Naive thymus-derived CD4-positive, alpha-beta T cell (primary cell): ENCODE data around the gene MLF1. TPM values are rescaled to one million over a fixed set of nuclear protein-coding genes. Genes with fewer than 3 reads are reported as not detected.
A peak's percentile ranks its signal among the peaks of the same experiment; 100 is the strongest.

ENCODE experiments used
- ATAC-seq: fragments of 150-1000 bp; cut with Tn5 transposase; 2 replicates; pipeline ENCODE4 v1.10.0; 2021; ENCODE audit warnings: mild to moderate bottlenecking, moderate library complexity
- CTCF ChIA-PET: fragments of 350-600 bp; sonication (Branson Sonifier 250); formaldehyde crosslinking; loops from one replicate; lab custom pipeline; 2021; ENCODE audit warnings: antibody characterized with exemption; lab: Charles Lee
- POLR2A ChIA-PET: fragments of 350-600 bp; sonication (Branson Sonifier 250); formaldehyde crosslinking; loops from one replicate; lab custom pipeline; 2021; ENCODE audit warnings: antibody characterized with exemption, inconsistent platforms; lab: Charles Lee
- DNase-seq, 9 donors: peaks; one replicate each; pipeline versions ENCODE4 v3.0.0 to v3.0.0-alpha.2; 2020 to 2022; ENCODE audit warnings: mixed read lengths in 1 of 9
- H3K27ac ChIP-seq: one replicate; pipeline ENCODE4 v1.7.0; 2013; ENCODE audit warnings: mild to moderate bottlenecking, low read depth, low read length, moderate library complexity
- H3K27me3 ChIP-seq, 2 donors: one replicate each; pipeline ENCODE4 v1.7.0; 2013; ENCODE audit warnings: low read length in 2 of 2, mild to moderate bottlenecking in 2 of 2, moderate library complexity in 2 of 2; ENCODE audit not compliant: control insufficient read depth in 2 of 2, insufficient read depth in 2 of 2
- H3K36me3 ChIP-seq, 3 experiments: 1 replicate in 2 of 3; 2 replicates in 1 of 3; pipeline ENCODE4 v1.7.0; 2013; ENCODE audit warnings: low read length in 3 of 3, mild to moderate bottlenecking in 3 of 3, moderate library complexity in 1 of 3; ENCODE audit not compliant: insufficient read depth in 3 of 3, control insufficient read depth in 2 of 3
- H3K4me1 ChIP-seq, 2 donors: one replicate each; pipeline ENCODE4 v1.7.0; 2013; ENCODE audit warnings: low read length in 2 of 2, mild to moderate bottlenecking in 2 of 2, moderate library complexity in 1 of 2; ENCODE audit not compliant: control insufficient read depth in 2 of 2, insufficient read depth in 2 of 2
- H3K4me3 ChIP-seq: 2 replicates; pipeline ENCODE4 v1.7.0; 2013; ENCODE audit warnings: mild to moderate bottlenecking, low read length
- H3K9me3 ChIP-seq, 3 experiments: 1 replicate in 2 of 3; 2 replicates in 1 of 3; pipeline ENCODE4 v1.7.0; 2013; ENCODE audit warnings: low read length in 3 of 3; ENCODE audit not compliant: control insufficient read depth in 2 of 3
- H3K27ac Mint-ChIP-seq, 9 donors: one replicate each; pipeline ENCODE4 v1.8.0; 2020 to 2022; ENCODE audit warnings: mixed read lengths in 9 of 9, mild to moderate bottlenecking in 8 of 9, moderate library complexity in 5 of 9, inconsistent platforms in 2 of 9
- H3K27me3 Mint-ChIP-seq, 5 donors: one replicate each; pipeline ENCODE4 v1.8.0; 2021 to 2022; ENCODE audit warnings: mixed read lengths in 5 of 5, mild to moderate bottlenecking in 1 of 5
- H3K36me3 Mint-ChIP-seq, 5 donors: one replicate each; pipeline ENCODE4 v1.8.0; 2020 to 2022; ENCODE audit warnings: mixed read lengths in 5 of 5, mild to moderate bottlenecking in 3 of 5, inconsistent platforms in 1 of 5
- H3K4me1 Mint-ChIP-seq, 7 donors: one replicate each; pipeline ENCODE4 v1.8.0; 2020 to 2022; ENCODE audit warnings: mixed read lengths in 7 of 7, mild to moderate bottlenecking in 3 of 7, inconsistent platforms in 1 of 7
- H3K4me3 Mint-ChIP-seq, 10 donors: one replicate each; pipeline ENCODE4 v1.8.0; 2020 to 2022; ENCODE audit warnings: mild to moderate bottlenecking in 10 of 10, mixed read lengths in 10 of 10, moderate library complexity in 6 of 10, inconsistent platforms in 2 of 10
- H3K9me3 Mint-ChIP-seq, 11 donors: one replicate each; pipeline ENCODE4 v1.8.0; 2020 to 2022; ENCODE audit warnings: mixed read lengths in 11 of 11, mild to moderate bottlenecking in 4 of 11, inconsistent platforms in 1 of 11, moderate library complexity in 1 of 11
- intact Hi-C, 2 donors: fragments of 100-400 bp; cut with micrococcal nuclease; formaldehyde crosslinking; loops; one replicate each; pipeline ENCODE4 v1.15.1; 2023
- polyA plus RNA-seq, 2 donors: library from polyadenylated mRNA; unstranded; fragments of 300-500 nt; fragmentation: Illumina TruSeq; gene quantifications; one replicate each; pipeline ENCODE4 v1.2.3, GENCODE V29; 2021
- total RNA-seq, 6 experiments: library from RNA in 5 of 6; stranded (reverse) in 5 of 6; gene quantifications; 1 replicate in 5 of 6; 2 replicates in 1 of 6; pipeline ENCODE4 v1.2.3 and lab custom pipeline; 2021 to 2026

MLF1 gene, protein sequence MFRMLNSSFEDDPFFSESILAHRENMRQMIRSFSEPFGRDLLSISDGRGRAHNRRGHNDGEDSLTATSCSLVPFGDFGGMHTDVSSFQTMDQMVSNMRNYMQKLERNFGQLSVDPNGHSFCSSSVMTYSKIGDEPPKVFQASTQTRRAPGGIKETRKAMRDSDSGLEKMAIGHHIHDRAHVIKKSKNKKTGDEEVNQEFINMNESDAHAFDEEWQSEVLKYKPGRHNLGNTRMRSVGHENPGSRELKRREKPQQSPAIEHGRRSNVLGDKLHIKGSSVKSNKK
- 1 to 10 TPM in 2 of 5 experiments, under 1 TPM in 2, not detected in 1; 0.56 to 3.6 (median 0.84) TPM for total RNA-seq
- polyA plus RNA-seq, result under 1 TPM in 1 of 2 donors, not detected in 1; 0.85 TPM
- 12.9 reads per million, percentile 41 among the genes with 10 or more reads in this experiment for total RNA-seq (lab: John Stamatoyannopoulos, UW)

DNA sequence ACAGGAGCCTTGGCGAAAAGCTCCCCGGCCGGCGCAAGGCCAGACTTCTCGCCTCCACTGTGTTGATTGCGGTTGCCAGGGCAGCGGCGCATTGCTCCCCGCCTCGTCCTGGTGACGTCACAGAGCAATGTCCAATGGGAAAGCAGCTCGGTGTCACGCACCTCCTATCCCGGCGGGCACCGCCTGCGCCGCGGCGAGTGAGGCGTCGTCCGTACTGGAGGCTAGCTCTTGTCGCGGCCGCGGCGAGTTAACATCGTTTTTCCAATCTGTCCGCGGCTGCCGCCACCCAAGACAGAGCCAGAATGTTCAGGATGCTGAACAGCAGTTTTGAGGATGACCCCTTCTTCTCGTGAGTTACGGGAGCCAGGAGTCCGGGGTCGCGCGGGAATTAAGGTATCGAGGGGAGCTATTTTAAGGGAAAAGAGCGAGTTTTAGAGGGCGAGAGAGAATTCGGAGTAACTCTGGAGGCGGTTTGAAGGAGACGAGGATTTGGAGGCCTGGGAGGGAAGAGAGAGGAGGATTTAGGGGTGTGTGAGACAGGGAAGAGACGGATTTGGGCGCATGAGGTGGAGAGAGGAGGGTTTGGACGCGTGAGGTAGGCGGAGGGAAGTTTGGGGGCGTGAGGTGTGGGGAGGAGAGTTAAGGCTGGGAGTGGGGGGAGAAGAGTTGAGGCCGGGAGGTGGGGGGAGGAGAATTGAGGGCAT is at the start of gene MLF1:
MLF1 (plus strand) TSS at position 196 of the 704 bp plus-strand sequence; CDS start at position 303, 107 bp downstream.
- peak within 1 kb of the TSS; percentile 66 for H3K4me3 ChIP-seq
- Mint-ChIP-seq H3K4me1 (peaks cover 6 to 15% (median 12%) of the 10 kb centered on the region in 7 donors), H3K9me3 (peaks cover 0 to 6% (median 0%) of the 10 kb centered on the region in 11 donors), H3K4me3 (peak within 1 kb of the TSS; percentile 78 to 93 (median 86)), H3K27ac (peak within 1 kb of the TSS in 8 of 9 donors; percentile 41 to 93 (median 76)), H3K27me3 (peaks cover 31 to 52% (median 42%) of the 10 kb centered on the region in 5 donors), H3K36me3 (peaks cover 0 to 6% (median 0%) of the 10 kb centered on the region in 5 donors)
- peak; percentile 53 to 81 (median 66) for DNase-seq
- H3K9me3 ChIP-seq, result no peaks in the 10 kb centered on the region
- CTCF ChIA-PET, result no interaction called here
- peak; percentile 96 for ATAC-seq
- no peaks in the 10 kb centered on the region for H3K36me3 ChIP-seq
- peak within 1 kb of the TSS; percentile 14 for H3K27ac ChIP-seq
- peaks cover 0 to 4% of the 10 kb centered on the region in 2 donors for H3K27me3 ChIP-seq
- intact Hi-C loops, result loop anchor here (2.0 to 5.0 kb wide), 2 partner anchors 71 to 74 kb away; partner anchors contain the start of gene GFM1 (in 2 of the 2)
- POLR2A ChIA-PET, result no interaction called here
- peaks cover 0 to 4% of the 10 kb centered on the region in 2 donors for H3K4me1 ChIP-seq

DNA sequence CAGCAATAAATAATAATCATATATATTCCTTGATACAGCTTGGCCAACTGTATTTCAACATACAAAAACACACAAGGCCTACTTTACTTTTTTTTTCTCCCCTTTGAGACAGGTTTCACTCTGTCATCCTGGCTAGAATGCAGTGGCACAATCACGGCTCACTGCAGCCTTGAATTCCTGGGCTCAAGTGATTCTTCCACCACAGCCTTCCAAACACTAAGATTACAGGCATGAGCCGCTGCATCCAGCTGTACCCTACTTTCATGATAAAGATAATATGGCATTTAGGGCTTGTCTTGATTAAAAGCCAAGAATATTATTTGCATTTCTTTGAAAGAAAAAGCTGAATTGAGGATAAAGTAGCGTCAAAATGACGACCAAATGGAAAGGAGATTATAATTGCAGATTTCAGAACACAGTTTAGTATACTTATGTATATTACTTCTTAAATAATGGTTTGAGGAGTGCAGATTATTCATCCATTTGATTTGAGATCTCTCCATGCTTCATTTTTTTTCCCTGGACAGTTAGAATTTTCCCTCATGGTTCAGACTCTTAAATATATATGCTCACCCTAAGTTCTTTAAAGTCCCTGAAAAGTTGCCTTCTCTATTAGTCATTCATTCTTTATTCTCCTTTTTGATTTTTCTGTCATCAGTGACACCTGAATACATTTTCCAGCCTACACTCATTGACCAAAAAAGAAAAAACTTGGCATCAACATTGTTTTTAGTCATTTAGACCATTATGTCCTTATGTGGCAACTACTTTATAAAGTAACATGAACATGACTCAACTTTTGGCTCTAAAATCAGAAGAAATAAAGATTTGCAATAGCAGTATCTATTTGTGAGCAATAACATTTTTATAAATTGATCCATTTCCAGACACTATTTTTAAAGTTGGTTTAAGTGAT is 48.5 kb upstream of the MLF1 start:
- Mint-ChIP-seq H3K36me3 (peaks cover 0 to 24% (median 8%) of the 10 kb centered on the region in 5 donors), H3K4me1 (no peaks in the 10 kb centered on the region), H3K9me3 (peaks cover 0 to 13% (median 0%) of the 10 kb centered on the region in 11 donors), H3K27ac (no peak overlapping the region), H3K27me3 (no peaks in the 10 kb centered on the region), H3K4me3 (no peak overlapping the region)
- no peaks in the 10 kb centered on the region for H3K36me3 ChIP-seq
- intact Hi-C loops, result no loop called here
- DNase-seq, result no peak
- POLR2A ChIA-PET, result no interaction called here
- ATAC-seq, result no peak
- H3K27ac ChIP-seq, result no peak overlapping the region
- H3K27me3 ChIP-seq, result no peaks in the 10 kb centered on the region
- CTCF ChIA-PET, result no interaction called here
- H3K4me3 ChIP-seq, result no peak overlapping the region
- no peaks in the 10 kb centered on the region for H3K4me1 ChIP-seq
- no peaks in the 10 kb centered on the region for H3K9me3 ChIP-seq

DNA sequence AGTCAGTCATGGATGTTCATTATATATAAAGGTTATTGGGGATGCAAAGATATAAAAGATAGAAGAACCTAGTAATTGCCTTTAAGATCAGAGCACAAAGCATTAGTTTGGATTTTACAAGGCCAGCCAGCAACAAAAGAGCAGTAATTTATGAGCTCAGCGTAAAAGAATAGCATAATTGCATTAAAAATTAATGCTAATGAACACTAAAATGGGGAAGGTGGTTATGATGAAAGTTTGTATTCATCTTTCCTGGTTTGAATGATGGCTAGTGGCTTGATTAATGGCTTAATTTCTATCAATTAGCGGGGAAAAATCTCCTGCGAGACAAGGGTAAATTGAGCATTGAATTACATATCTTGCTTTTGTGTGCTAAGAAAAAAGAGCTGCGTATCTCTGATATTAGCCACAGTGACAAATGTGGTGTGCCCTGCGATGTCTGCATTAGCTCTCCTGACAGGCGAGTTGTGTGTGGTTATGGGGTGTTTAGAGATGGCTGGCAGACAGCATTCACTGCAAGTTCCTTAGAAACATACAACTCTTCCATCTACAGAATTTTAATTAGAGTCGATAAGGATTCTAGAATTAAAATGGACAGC is 42.8 kb upstream of the MLF1 start:
- Mint-ChIP-seq H3K27ac (no peak overlapping the region), H3K27me3 (no peaks in the 10 kb centered on the region), H3K4me1 (no peaks in the 10 kb centered on the region), H3K36me3 (peaks cover 0 to 8% (median 0%) of the 10 kb centered on the region in 5 donors), H3K9me3 (peaks cover 0 to 6% (median 0%) of the 10 kb centered on the region in 11 donors), H3K4me3 (no peak overlapping the region)
- no peak for DNase-seq
- H3K36me3 ChIP-seq, result no peaks in the 10 kb centered on the region
- POLR2A ChIA-PET, result no interaction called here
- no peak for ATAC-seq
- intact Hi-C loops, result no loop called here
- no peak overlapping the region for H3K4me3 ChIP-seq
- no peaks in the 10 kb centered on the region for H3K27me3 ChIP-seq
- no peaks in the 10 kb centered on the region for H3K9me3 ChIP-seq
- H3K27ac ChIP-seq, result no peak overlapping the region
- no peaks in the 10 kb centered on the region for H3K4me1 ChIP-seq
- CTCF ChIA-PET, result no interaction called here

DNA sequence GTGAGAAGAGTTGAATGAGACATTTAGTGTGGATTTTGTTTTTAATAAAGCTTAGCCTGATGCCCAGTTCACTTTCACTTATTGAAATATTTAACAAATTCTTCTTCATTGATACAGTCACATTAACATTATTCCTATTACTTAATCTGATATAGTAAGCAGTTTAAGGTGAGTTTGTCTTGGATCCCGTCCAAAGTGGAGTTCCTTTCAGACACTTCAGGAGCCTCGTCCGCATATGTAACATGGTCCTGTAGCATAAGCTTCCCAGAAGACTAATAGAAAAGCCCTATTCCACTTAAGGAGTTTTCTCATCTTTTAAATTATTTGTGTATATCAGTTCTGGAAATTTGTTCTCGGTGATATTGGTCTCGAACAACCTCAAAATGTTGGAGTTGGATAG is 39.7 kb upstream of the MLF1 start:
- CTCF ChIA-PET, result interaction anchor here (0.6 kb wide), 1 partner anchor 15 kb away, joined by 3 read pairs; no protein-coding TSS in a partner anchor

DNA sequence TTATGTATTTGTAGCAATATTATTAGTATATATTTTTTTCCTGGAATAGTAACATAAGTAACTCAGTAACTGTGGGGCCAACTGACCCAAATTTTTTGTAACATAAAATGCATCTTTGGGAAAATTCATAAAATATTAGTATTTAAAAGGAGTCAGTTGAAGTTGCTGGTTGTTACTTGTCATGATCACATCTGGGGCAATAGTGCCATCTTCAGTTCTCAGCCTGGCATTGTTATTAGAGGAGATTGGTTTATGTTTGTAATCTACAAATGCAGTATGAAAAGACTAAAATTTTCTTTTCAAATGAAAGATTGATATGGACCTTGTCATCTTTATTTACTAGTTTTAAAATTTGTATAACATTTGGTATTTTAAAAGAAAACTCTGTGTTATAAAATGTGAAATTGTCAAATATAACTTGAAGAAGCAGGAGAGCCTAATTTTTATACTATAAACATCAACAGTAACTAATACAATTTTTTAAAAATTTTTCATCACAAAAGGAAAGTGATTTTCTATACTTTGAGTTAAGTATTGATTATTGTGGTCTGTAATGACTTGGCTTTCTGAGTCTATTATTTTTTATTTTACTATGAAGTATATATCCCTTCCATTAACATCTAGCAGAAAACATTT is 38.8 kb upstream of the MLF1 start:
- Histone ChIP-seq H3K4me1 (no peaks in the 10 kb centered on the region), H3K9me3 (no peaks in the 10 kb centered on the region), H3K27ac (no peak overlapping the region), H3K27me3 (no peaks in the 10 kb centered on the region), H3K4me3 (no peak overlapping the region), H3K36me3 (no peaks in the 10 kb centered on the region)
- CTCF ChIA-PET, result interaction anchor here (0.7 to 0.8 kb wide), 2 partner anchors 10 to 68 kb away, joined by 3 to 5 read pairs; no protein-coding TSS in a partner anchor
- no peaks in the 10 kb centered on the region for H3K27me3 Mint-ChIP-seq
- no peaks in the 10 kb centered on the region for H3K9me3 Mint-ChIP-seq
- no peaks in the 10 kb centered on the region for H3K36me3 Mint-ChIP-seq
- intact Hi-C loops, result loop anchor here (1.0 to 10.0 kb wide), 2 partner anchors 667 to 925 kb away; no protein-coding TSS in a partner anchor
- H3K27ac Mint-ChIP-seq, result no peak overlapping the region
- no peak for ATAC-seq
- POLR2A ChIA-PET, result no interaction called here
- no peak overlapping the region for H3K4me3 Mint-ChIP-seq
- no peaks in the 10 kb centered on the region for H3K4me1 Mint-ChIP-seq
- DNase-seq, result peak in 2 of 9 donors; percentile 2 to 10

More for the DNA sequence above, 39.7 kb upstream of the MLF1 start:
- Histone ChIP-seq H3K27ac (no peak overlapping the region), H3K27me3 (no peaks in the 10 kb centered on the region), H3K36me3 (no peaks in the 10 kb centered on the region), H3K4me1 (no peaks in the 10 kb centered on the region), H3K4me3 (no peak overlapping the region), H3K9me3 (no peaks in the 10 kb centered on the region)
- H3K36me3 Mint-ChIP-seq, result no peaks in the 10 kb centered on the region
- ATAC-seq (no peak), DNase-seq (no peak)
- intact Hi-C loops, result loop anchor here in 1 of 2 donors (10.0 kb wide), 1 partner anchor 667 kb away; no protein-coding TSS in a partner anchor
- POLR2A ChIA-PET, result no interaction called here
- H3K4me3 Mint-ChIP-seq, result no peak overlapping the region
- no peaks in the 10 kb centered on the region for H3K9me3 Mint-ChIP-seq
- no peaks in the 10 kb centered on the region for H3K27me3 Mint-ChIP-seq
- H3K4me1 Mint-ChIP-seq, result no peaks in the 10 kb centered on the region
- no peak overlapping the region for H3K27ac Mint-ChIP-seq
